Naive thymus-derived CD4-positive, alpha-beta T cell (primary cell): Measurements from ENCODE around the gene PEF1. TPM values are rescaled to one million over a fixed set of nuclear protein-coding genes. Genes with fewer than 3 reads are reported as not detected.

Source experiments
- ATAC-seq: fragments of 150-1000 bp; cut with Tn5 transposase; 2 replicates; pipeline ENCODE4 v1.10.0; 2021; ENCODE audit warnings: mild to moderate bottlenecking, moderate library complexity
- CTCF ChIA-PET: fragments of 350-600 bp; sonication (Branson Sonifier 250); formaldehyde crosslinking; loops from one replicate; lab custom pipeline; 2021; ENCODE audit warnings: antibody characterized with exemption; lab: Charles Lee
- POLR2A ChIA-PET: fragments of 350-600 bp; sonication (Branson Sonifier 250); formaldehyde crosslinking; loops from one replicate; lab custom pipeline; 2021; ENCODE audit warnings: antibody characterized with exemption, inconsistent platforms; lab: Charles Lee
- DNase-seq, 9 donors: peaks; one replicate each; pipeline versions ENCODE4 v3.0.0 to v3.0.0-alpha.2; 2020 to 2022; ENCODE audit warnings: mixed read lengths in 1 of 9
- H3K27ac ChIP-seq: one replicate; pipeline ENCODE4 v1.7.0; 2013; ENCODE audit warnings: mild to moderate bottlenecking, low read depth, low read length, moderate library complexity
- H3K27me3 ChIP-seq, 2 donors: one replicate each; pipeline ENCODE4 v1.7.0; 2013; ENCODE audit warnings: low read length in 2 of 2, mild to moderate bottlenecking in 2 of 2, moderate library complexity in 2 of 2; ENCODE audit not compliant: control insufficient read depth in 2 of 2, insufficient read depth in 2 of 2
- H3K36me3 ChIP-seq, 3 experiments: 1 replicate in 2 of 3; 2 replicates in 1 of 3; pipeline ENCODE4 v1.7.0; 2013; ENCODE audit warnings: low read length in 3 of 3, mild to moderate bottlenecking in 3 of 3, moderate library complexity in 1 of 3; ENCODE audit not compliant: insufficient read depth in 3 of 3, control insufficient read depth in 2 of 3
- H3K4me1 ChIP-seq, 2 donors: one replicate each; pipeline ENCODE4 v1.7.0; 2013; ENCODE audit warnings: low read length in 2 of 2, mild to moderate bottlenecking in 2 of 2, moderate library complexity in 1 of 2; ENCODE audit not compliant: control insufficient read depth in 2 of 2, insufficient read depth in 2 of 2
- H3K4me3 ChIP-seq: 2 replicates; pipeline ENCODE4 v1.7.0; 2013; ENCODE audit warnings: mild to moderate bottlenecking, low read length
- H3K9me3 ChIP-seq, 3 experiments: 1 replicate in 2 of 3; 2 replicates in 1 of 3; pipeline ENCODE4 v1.7.0; 2013; ENCODE audit warnings: low read length in 3 of 3; ENCODE audit not compliant: control insufficient read depth in 2 of 3
- H3K27ac Mint-ChIP-seq, 9 donors: one replicate each; pipeline ENCODE4 v1.8.0; 2020 to 2022; ENCODE audit warnings: mixed read lengths in 9 of 9, mild to moderate bottlenecking in 8 of 9, moderate library complexity in 5 of 9, inconsistent platforms in 2 of 9
- H3K27me3 Mint-ChIP-seq, 5 donors: one replicate each; pipeline ENCODE4 v1.8.0; 2021 to 2022; ENCODE audit warnings: mixed read lengths in 5 of 5, mild to moderate bottlenecking in 1 of 5
- H3K36me3 Mint-ChIP-seq, 5 donors: one replicate each; pipeline ENCODE4 v1.8.0; 2020 to 2022; ENCODE audit warnings: mixed read lengths in 5 of 5, mild to moderate bottlenecking in 3 of 5, inconsistent platforms in 1 of 5
- H3K4me1 Mint-ChIP-seq, 7 donors: one replicate each; pipeline ENCODE4 v1.8.0; 2020 to 2022; ENCODE audit warnings: mixed read lengths in 7 of 7, mild to moderate bottlenecking in 3 of 7, inconsistent platforms in 1 of 7
- H3K4me3 Mint-ChIP-seq, 10 donors: one replicate each; pipeline ENCODE4 v1.8.0; 2020 to 2022; ENCODE audit warnings: mild to moderate bottlenecking in 10 of 10, mixed read lengths in 10 of 10, moderate library complexity in 6 of 10, inconsistent platforms in 2 of 10
- H3K9me3 Mint-ChIP-seq, 11 donors: one replicate each; pipeline ENCODE4 v1.8.0; 2020 to 2022; ENCODE audit warnings: mixed read lengths in 11 of 11, mild to moderate bottlenecking in 4 of 11, inconsistent platforms in 1 of 11, moderate library complexity in 1 of 11
- intact Hi-C, 2 donors: fragments of 100-400 bp; cut with micrococcal nuclease; formaldehyde crosslinking; loops; one replicate each; pipeline ENCODE4 v1.15.1; 2023
- polyA plus RNA-seq, 2 donors: library from polyadenylated mRNA; unstranded; fragments of 300-500 nt; fragmentation: Illumina TruSeq; gene quantifications; one replicate each; pipeline ENCODE4 v1.2.3, GENCODE V29; 2021
- total RNA-seq, 6 experiments: library from RNA in 5 of 6; stranded (reverse) in 5 of 6; gene quantifications; 1 replicate in 5 of 6; 2 replicates in 1 of 6; pipeline ENCODE4 v1.2.3 and lab custom pipeline; 2021 to 2026

PEF1 gene
- total and polyA plus RNA-seq, 7 experiments from 2014 or later, result 37.7 to 87.7 (median 45.5) TPM

GRCh38 chr1:31614414-31615005 is 30.2 kb downstream of the PEF1 start:
- H3K9me3 ChIP-seq, result no peaks in the 10 kb centered on the region
- POLR2A ChIA-PET, result no interaction called here
- peaks cover 0 to 10% (median 5%) of the 10 kb centered on the region in 7 donors for H3K4me1 Mint-ChIP-seq
- H3K27me3 ChIP-seq, result peaks cover 0 to 3% of the 10 kb centered on the region in 2 donors
- no peaks in the 10 kb centered on the region for H3K36me3 Mint-ChIP-seq
- ATAC-seq (no peak), DNase-seq (no peak)
- H3K27ac Mint-ChIP-seq, result peak overlapping the region in 1 of 9 donors; percentile 12
- H3K9me3 Mint-ChIP-seq, result no peaks in the 10 kb centered on the region
- H3K4me3 ChIP-seq, result no peak overlapping the region
- CTCF ChIA-PET, result no interaction called here
- H3K27ac ChIP-seq, result no peak overlapping the region
- H3K27me3 Mint-ChIP-seq, result peaks cover 30 to 34% (median 30%) of the 10 kb centered on the region in 5 donors
- intact Hi-C loops, result no loop called here
- H3K4me1 ChIP-seq, result no peaks in the 10 kb centered on the region
- H3K36me3 ChIP-seq, result no peaks in the 10 kb centered on the region
- H3K4me3 Mint-ChIP-seq, result no peak overlapping the region

GRCh38 chr1:31609514-31610118 is 35.1 kb downstream of the PEF1 start:
- Histone ChIP-seq H3K4me3 (no peak overlapping the region), H3K27ac (no peak overlapping the region), H3K4me1 (no peaks in the 10 kb centered on the region), H3K9me3 (no peaks in the 10 kb centered on the region), H3K27me3 (no peaks in the 10 kb centered on the region), H3K36me3 (no peaks in the 10 kb centered on the region)
- H3K4me1 Mint-ChIP-seq, result peaks cover 0 to 3% (median 0%) of the 10 kb centered on the region in 7 donors
- ATAC-seq (no peak), DNase-seq (no peak)
- H3K27ac Mint-ChIP-seq, result no peak overlapping the region
- peaks cover 0 to 10% (median 4%) of the 10 kb centered on the region in 5 donors for H3K27me3 Mint-ChIP-seq
- peaks cover 0 to 2% (median 0%) of the 10 kb centered on the region in 11 donors for H3K9me3 Mint-ChIP-seq
- POLR2A ChIA-PET, result no interaction called here
- H3K4me3 Mint-ChIP-seq, result no peak overlapping the region
- intact Hi-C loops, result no loop called here
- CTCF ChIA-PET, result interaction anchor here (1.5 kb wide), 1 partner anchor 9 kb away, joined by 3 read pairs; no protein-coding TSS in a partner anchor
- peaks cover 0 to 3% (median 0%) of the 10 kb centered on the region in 5 donors for H3K36me3 Mint-ChIP-seq

- H3K4me1 ChIP-seq, result no peaks in the 10 kb centered on the region
- ChIA-PET CTCF (no interaction called here), POLR2A (no interaction called here)
- no peak overlapping the region for H3K27ac Mint-ChIP-seq
- no peak overlapping the region for H3K27ac ChIP-seq
- intact Hi-C loops, result no loop called here
- no peaks in the 10 kb centered on the region for H3K36me3 ChIP-seq
- H3K4me1 Mint-ChIP-seq, result peaks cover 0 to 3% (median 0%) of the 10 kb centered on the region in 7 donors
- H3K9me3 ChIP-seq, result no peaks in the 10 kb centered on the region
- no peaks in the 10 kb centered on the region for H3K27me3 ChIP-seq
- peaks cover 0 to 2% (median 0%) of the 10 kb centered on the region in 11 donors for H3K9me3 Mint-ChIP-seq
- DNase-seq (no peak), ATAC-seq (no peak)
- H3K4me3 Mint-ChIP-seq, result no peak overlapping the region
- H3K27me3 Mint-ChIP-seq, result peaks cover 0 to 16% (median 0%) of the 10 kb centered on the region in 5 donors
- H3K4me3 ChIP-seq, result no peak overlapping the region
- peaks cover 0 to 3% (median 0%) of the 10 kb centered on the region in 5 donors for H3K36me3 Mint-ChIP-seq
These were observed 37.3 kb downstream of the PEF1 start for GRCh38 chr1:31607360-31607759.

GRCh38 chr1:31605908-31606427 is 38.7 kb downstream of the PEF1 start:
- ChIA-PET POLR2A (no interaction called here), CTCF (no interaction called here)
- no peaks in the 10 kb centered on the region for H3K4me1 ChIP-seq
- intact Hi-C loops, result no loop called here
- H3K4me3 ChIP-seq, result no peak overlapping the region
- Mint-ChIP-seq H3K27ac (no peak overlapping the region), H3K4me1 (peaks cover 0 to 3% (median 0%) of the 10 kb centered on the region in 7 donors), H3K27me3 (peaks cover 0 to 21% (median 0%) of the 10 kb centered on the region in 5 donors), H3K4me3 (no peak overlapping the region), H3K36me3 (peaks cover 0 to 3% (median 0%) of the 10 kb centered on the region in 5 donors), H3K9me3 (peaks cover 0 to 2% (median 0%) of the 10 kb centered on the region in 11 donors)
- no peaks in the 10 kb centered on the region for H3K9me3 ChIP-seq
- DNase-seq, result peak in 1 of 9 donors; percentile 43
- no peaks in the 10 kb centered on the region for H3K27me3 ChIP-seq
- ATAC-seq, result peak; percentile 91
- H3K36me3 ChIP-seq, result no peaks in the 10 kb centered on the region
- no peak overlapping the region for H3K27ac ChIP-seq

GRCh38 chr1:31602081-31602480 is 42.6 kb downstream of the PEF1 start:
- intact Hi-C loops, result no loop called here
- H3K27me3 Mint-ChIP-seq, result peaks cover 0 to 28% (median 0%) of the 10 kb centered on the region in 5 donors
- no peaks in the 10 kb centered on the region for H3K27me3 ChIP-seq
- H3K36me3 ChIP-seq, result no peaks in the 10 kb centered on the region
- no peak overlapping the region for H3K27ac Mint-ChIP-seq
- ChIA-PET POLR2A (interaction anchor here (0.7 kb wide), 1 partner anchor 187 kb away, joined by 3 read pairs; no protein-coding TSS in a partner anchor), CTCF (no interaction called here)
- H3K9me3 ChIP-seq, result no peaks in the 10 kb centered on the region
- H3K9me3 Mint-ChIP-seq, result no peaks in the 10 kb centered on the region
- H3K36me3 Mint-ChIP-seq, result no peaks in the 10 kb centered on the region
- H3K27ac ChIP-seq, result no peak overlapping the region
- H3K4me1 ChIP-seq, result no peaks in the 10 kb centered on the region
- no peak for ATAC-seq
- H3K4me3 ChIP-seq, result no peak overlapping the region
- H3K4me1 Mint-ChIP-seq, result peaks cover 0 to 3% (median 0%) of the 10 kb centered on the region in 7 donors
- H3K4me3 Mint-ChIP-seq, result no peak overlapping the region
- DNase-seq, result no peak

- POLR2A ChIA-PET, result no interaction called here
- H3K27me3 ChIP-seq, result no peaks in the 10 kb centered on the region
- CTCF ChIA-PET, result no interaction called here
These were observed 44.0 kb downstream of the PEF1 start for GRCh38 chr1:31600641-31601040.

More at GRCh38 chr1:31600641-31601040, 44.0 kb downstream of the PEF1 start:
- Mint-ChIP-seq H3K27me3 (peaks cover 0 to 37% (median 0%) of the 10 kb centered on the region in 5 donors), H3K4me1 (no peaks in the 10 kb centered on the region), H3K36me3 (no peaks in the 10 kb centered on the region), H3K9me3 (no peaks in the 10 kb centered on the region), H3K27ac (no peak overlapping the region), H3K4me3 (no peak overlapping the region)
- ATAC-seq (no peak), DNase-seq (no peak)
- H3K36me3 ChIP-seq, result no peaks in the 10 kb centered on the region
- H3K4me1 ChIP-seq, result no peaks in the 10 kb centered on the region
- H3K4me3 ChIP-seq, result no peak overlapping the region
- no peak overlapping the region for H3K27ac ChIP-seq
- H3K9me3 ChIP-seq, result no peaks in the 10 kb centered on the region
- intact Hi-C loops, result no loop called here
